GM12878 (cell line): ENCODE data around the gene DNAH11.

Source experiments
- FOS ChIP-seq: IDR thresholded peaks from 3 replicates; pipeline ENCODE4 v1.6.1; 2011; ENCODE audit warnings: borderline replicate concordance; ENCODE audit not compliant: insufficient read length; ENCODE audit errors: extremely low read depth
- RFX5 ChIP-seq: IDR thresholded peaks from 2 replicates; pipeline ENCODE4 v1.6.1; 2011; ENCODE audit warnings: low read depth, low read length, improper control_type of control experiment
- TF ChIP-seq, protein P1 (sequence below): fragments of 450-650 bp; IDR thresholded peaks from 2 replicates; pipeline ENCODE4 v1.6.1; 2017; ENCODE audit warnings: mild to moderate bottlenecking, moderate library complexity
- TF ChIP-seq, protein P2 (sequence below): IDR thresholded peaks from 2 replicates; pipeline ENCODE4 v1.6.1; 2012; ENCODE audit warnings: mild to moderate bottlenecking, low read depth, low read length
- TF ChIP-seq, protein P3 (sequence below), 3 experiments: IDR thresholded peaks in 2 of 3; conservative IDR thresholded peaks in 1 of 3; 2 replicates each; pipeline ENCODE4 v1.5.1; 2011; ENCODE audit warnings: low read depth in 3 of 3, low read length in 3 of 3, mild to moderate bottlenecking in 3 of 3, control low read depth in 2 of 3, moderate library complexity in 2 of 3, inconsistent platforms in 1 of 3, mixed read lengths in 1 of 3; ENCODE audit not compliant: control insufficient read depth in 2 of 3, insufficient read depth in 1 of 3; ENCODE audit errors: extremely low read depth in 1 of 3
- TF ChIP-seq, protein P4 (sequence below): IDR thresholded peaks from 2 replicates; pipeline ENCODE4 v1.6.1; 2011; ENCODE audit warnings: mild to moderate bottlenecking, low read depth, low read length, moderate library complexity; ENCODE audit not compliant: insufficient replicate concordance

DNA sequence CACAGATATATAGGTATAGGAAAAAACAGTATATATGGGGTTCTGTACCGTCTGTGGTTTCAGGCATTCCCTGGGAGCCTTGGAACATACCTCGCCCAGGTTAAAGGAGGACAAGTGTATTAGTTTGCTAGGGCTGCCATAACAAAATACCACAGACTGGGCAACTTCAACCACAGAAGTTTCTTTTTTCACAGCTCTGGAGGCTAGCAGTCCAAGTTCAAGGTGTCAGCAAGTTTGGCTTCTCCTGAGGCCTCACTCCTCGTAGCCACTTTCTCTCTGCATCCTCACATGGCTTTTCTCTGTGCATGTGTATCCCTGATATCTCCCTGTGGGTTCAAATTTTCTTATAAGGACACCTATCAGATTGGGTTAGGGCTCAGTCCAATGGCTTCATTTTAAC is 189.1 kb downstream of the DNAH11 start:
- TF ChIP-seq, protein P1, sequence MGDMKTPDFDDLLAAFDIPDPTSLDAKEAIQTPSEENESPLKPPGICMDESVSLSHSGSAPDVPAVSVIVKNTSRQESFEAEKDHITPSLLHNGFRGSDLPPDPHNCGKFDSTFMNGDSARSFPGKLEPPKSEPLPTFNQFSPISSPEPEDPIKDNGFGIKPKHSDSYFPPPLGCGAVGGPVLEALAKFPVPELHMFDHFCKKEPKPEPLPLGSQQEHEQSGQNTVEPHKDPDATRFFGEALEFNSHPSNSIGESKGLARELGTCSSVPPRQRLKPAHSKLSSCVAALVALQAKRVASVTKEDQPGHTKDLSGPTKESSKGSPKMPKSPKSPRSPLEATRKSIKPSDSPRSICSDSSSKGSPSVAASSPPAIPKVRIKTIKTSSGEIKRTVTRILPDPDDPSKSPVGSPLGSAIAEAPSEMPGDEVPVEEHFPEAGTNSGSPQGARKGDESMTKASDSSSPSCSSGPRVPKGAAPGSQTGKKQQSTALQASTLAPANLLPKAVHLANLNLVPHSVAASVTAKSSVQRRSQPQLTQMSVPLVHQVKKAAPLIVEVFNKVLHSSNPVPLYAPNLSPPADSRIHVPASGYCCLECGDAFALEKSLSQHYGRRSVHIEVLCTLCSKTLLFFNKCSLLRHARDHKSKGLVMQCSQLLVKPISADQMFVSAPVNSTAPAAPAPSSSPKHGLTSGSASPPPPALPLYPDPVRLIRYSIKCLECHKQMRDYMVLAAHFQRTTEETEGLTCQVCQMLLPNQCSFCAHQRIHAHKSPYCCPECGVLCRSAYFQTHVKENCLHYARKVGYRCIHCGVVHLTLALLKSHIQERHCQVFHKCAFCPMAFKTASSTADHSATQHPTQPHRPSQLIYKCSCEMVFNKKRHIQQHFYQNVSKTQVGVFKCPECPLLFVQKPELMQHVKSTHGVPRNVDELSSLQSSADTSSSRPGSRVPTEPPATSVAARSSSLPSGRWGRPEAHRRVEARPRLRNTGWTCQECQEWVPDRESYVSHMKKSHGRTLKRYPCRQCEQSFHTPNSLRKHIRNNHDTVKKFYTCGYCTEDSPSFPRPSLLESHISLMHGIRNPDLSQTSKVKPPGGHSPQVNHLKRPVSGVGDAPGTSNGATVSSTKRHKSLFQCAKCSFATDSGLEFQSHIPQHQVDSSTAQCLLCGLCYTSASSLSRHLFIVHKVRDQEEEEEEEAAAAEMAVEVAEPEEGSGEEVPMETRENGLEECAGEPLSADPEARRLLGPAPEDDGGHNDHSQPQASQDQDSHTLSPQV = no peak
- TF ChIP-seq, protein P2, sequence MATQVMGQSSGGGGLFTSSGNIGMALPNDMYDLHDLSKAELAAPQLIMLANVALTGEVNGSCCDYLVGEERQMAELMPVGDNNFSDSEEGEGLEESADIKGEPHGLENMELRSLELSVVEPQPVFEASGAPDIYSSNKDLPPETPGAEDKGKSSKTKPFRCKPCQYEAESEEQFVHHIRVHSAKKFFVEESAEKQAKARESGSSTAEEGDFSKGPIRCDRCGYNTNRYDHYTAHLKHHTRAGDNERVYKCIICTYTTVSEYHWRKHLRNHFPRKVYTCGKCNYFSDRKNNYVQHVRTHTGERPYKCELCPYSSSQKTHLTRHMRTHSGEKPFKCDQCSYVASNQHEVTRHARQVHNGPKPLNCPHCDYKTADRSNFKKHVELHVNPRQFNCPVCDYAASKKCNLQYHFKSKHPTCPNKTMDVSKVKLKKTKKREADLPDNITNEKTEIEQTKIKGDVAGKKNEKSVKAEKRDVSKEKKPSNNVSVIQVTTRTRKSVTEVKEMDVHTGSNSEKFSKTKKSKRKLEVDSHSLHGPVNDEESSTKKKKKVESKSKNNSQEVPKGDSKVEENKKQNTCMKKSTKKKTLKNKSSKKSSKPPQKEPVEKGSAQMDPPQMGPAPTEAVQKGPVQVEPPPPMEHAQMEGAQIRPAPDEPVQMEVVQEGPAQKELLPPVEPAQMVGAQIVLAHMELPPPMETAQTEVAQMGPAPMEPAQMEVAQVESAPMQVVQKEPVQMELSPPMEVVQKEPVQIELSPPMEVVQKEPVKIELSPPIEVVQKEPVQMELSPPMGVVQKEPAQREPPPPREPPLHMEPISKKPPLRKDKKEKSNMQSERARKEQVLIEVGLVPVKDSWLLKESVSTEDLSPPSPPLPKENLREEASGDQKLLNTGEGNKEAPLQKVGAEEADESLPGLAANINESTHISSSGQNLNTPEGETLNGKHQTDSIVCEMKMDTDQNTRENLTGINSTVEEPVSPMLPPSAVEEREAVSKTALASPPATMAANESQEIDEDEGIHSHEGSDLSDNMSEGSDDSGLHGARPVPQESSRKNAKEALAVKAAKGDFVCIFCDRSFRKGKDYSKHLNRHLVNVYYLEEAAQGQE = no peak
- TF ChIP-seq RFX5 (no peak), FOS (no peak)
- TF ChIP-seq, protein P3, sequence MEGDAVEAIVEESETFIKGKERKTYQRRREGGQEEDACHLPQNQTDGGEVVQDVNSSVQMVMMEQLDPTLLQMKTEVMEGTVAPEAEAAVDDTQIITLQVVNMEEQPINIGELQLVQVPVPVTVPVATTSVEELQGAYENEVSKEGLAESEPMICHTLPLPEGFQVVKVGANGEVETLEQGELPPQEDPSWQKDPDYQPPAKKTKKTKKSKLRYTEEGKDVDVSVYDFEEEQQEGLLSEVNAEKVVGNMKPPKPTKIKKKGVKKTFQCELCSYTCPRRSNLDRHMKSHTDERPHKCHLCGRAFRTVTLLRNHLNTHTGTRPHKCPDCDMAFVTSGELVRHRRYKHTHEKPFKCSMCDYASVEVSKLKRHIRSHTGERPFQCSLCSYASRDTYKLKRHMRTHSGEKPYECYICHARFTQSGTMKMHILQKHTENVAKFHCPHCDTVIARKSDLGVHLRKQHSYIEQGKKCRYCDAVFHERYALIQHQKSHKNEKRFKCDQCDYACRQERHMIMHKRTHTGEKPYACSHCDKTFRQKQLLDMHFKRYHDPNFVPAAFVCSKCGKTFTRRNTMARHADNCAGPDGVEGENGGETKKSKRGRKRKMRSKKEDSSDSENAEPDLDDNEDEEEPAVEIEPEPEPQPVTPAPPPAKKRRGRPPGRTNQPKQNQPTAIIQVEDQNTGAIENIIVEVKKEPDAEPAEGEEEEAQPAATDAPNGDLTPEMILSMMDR (IDR thresholded peaks at IDR 0.05 in 2 of 3, conservative IDR thresholded peaks at IDR 0.05 in 1 of 3; ENCODE audit: control insufficient read depth in 2 of 3, extremely low read depth in 1 of 3, insufficient read depth in 1 of 3, low read depth in 3 of 3, low read length in 3 of 3) = no peak
- TF ChIP-seq, protein P4, sequence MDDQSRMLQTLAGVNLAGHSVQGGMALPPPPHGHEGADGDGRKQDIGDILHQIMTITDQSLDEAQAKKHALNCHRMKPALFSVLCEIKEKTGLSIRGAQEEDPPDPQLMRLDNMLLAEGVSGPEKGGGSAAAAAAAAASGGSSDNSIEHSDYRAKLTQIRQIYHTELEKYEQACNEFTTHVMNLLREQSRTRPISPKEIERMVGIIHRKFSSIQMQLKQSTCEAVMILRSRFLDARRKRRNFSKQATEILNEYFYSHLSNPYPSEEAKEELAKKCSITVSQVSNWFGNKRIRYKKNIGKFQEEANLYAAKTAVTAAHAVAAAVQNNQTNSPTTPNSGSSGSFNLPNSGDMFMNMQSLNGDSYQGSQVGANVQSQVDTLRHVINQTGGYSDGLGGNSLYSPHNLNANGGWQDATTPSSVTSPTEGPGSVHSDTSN = no peak
